Measurements from ENCODE around the gene GCLC. TPM values are rescaled to one million over a fixed set of nuclear protein-coding genes. Genes with fewer than 3 reads are reported as not detected.
"Not testable (repeated sequence)": the region's sequence is repeated elsewhere in the genome, so short reads cannot be mapped to it uniquely, and the experiment has no call there.

The GCLC gene
- total and polyA plus RNA-seq, 10 of the 15 experiments (the other 5 are each of a cell fraction or from before 2014, with no cell fraction given): 6.5 to 23.6 (median 12.5) TPM

GRCh38 chr6:53573299-53573698 is 28.4 kb upstream of the GCLC start:
- no peak for DNase-seq (ENCODE audit: low read depth, low spot score)
- POLR2A ChIA-PET: no interaction called here
- no peak overlapping the region for H2AFZ ChIP-seq (ENCODE audit: control insufficient read depth, low read depth, low read length)
- H4K20me1 ChIP-seq (ENCODE audit: control insufficient read depth, insufficient read depth): no peaks in the 10 kb centered on the region
- H3K4me3 ChIP-seq: no peak overlapping the region
- SMC1A ChIA-PET (ENCODE audit: uncharacterized antibody, unreplicated experiment): interaction anchor here (1.4 kb wide), 1 partner anchor 80 kb away, joined by 3 read pairs; no protein-coding TSS in a partner anchor
- no peaks in the 10 kb centered on the region for H3K27me3 ChIP-seq (replicated peaks in 1 of 2; ENCODE audit: control insufficient read depth in 2 of 2, insufficient read depth in 2 of 2, low read length in 1 of 2)
- RAD21 ChIA-PET (ENCODE audit: unreplicated experiment): no interaction called here
- TF ChIP-seq ZSCAN29 (IDR thresholded peaks at IDR 0.05) (no peak), HDGF (IDR thresholded peaks at IDR 0.05) (no peak), BHLHE40 (IDR thresholded peaks at IDR 0.05; ENCODE audit: borderline replicate concordance in 1 of 2, low read depth in 2 of 2, low read length in 1 of 2) (no peak), ATF3 (IDR thresholded peaks at IDR 0.05; ENCODE audit: borderline replicate concordance, extremely low read depth, low read depth, low read length) (no peak)
- FAIRE-seq: no peak
- ATAC-seq: no peak
- no peaks in the 10 kb centered on the region for H3K4me1 ChIP-seq (ENCODE audit: control insufficient read depth, insufficient read depth, low read length)
- H3K36me3 ChIP-seq (ENCODE audit: control insufficient read depth in 2 of 2, insufficient read depth in 2 of 2, low read length in 1 of 2): no peaks in the 10 kb centered on the region
- no peak overlapping the region for H3K9ac ChIP-seq (ENCODE audit: control insufficient read depth, insufficient read depth, low read length)
- in situ Hi-C loops (cut with MboI): no loop called here
- intact Hi-C loops (cut with micrococcal nuclease; ENCODE audit: unreplicated experiment): no loop called here
- CTCF ChIA-PET: no interaction called here
- 56% methylated on average over 13 of the region's 14 CpGs for WGBS (ENCODE audit: insufficient coverage, insufficient replicate concordance, low lambda C conversion rate, missing lambda C conversion rate)
- BruUV-seq (replicated peaks): no TSS peak
- no peak overlapping the region for H3K4me2 ChIP-seq (ENCODE audit: control insufficient read depth, insufficient read depth)
- no peaks in the 10 kb centered on the region for H3K79me2 ChIP-seq (ENCODE audit: control insufficient read depth, insufficient read depth, low read length)
- H3K9me3 ChIP-seq (replicated peaks; ENCODE audit: control insufficient read depth, insufficient read depth, low read length): no peaks in the 10 kb centered on the region
- H3K27ac ChIP-seq (ENCODE audit: control insufficient read depth, insufficient read depth): no peak overlapping the region

GRCh38 chr6:53572379-53572778 is 27.5 kb upstream of the GCLC start:
- H3K27me3 ChIP-seq (replicated peaks in 1 of 2; ENCODE audit: control insufficient read depth in 2 of 2, insufficient read depth in 2 of 2, low read length in 1 of 2); intact Hi-C loops (cut with micrococcal nuclease; ENCODE audit: unreplicated experiment); H3K79me2 ChIP-seq (ENCODE audit: control insufficient read depth, insufficient read depth, low read length); in situ Hi-C loops (cut with MboI); CTCF ChIA-PET; H3K4me2 ChIP-seq (ENCODE audit: control insufficient read depth, insufficient read depth); H3K36me3 ChIP-seq (ENCODE audit: control insufficient read depth in 2 of 2, insufficient read depth in 2 of 2, low read length in 1 of 2); FAIRE-seq; DNase-seq (ENCODE audit: low read depth, low spot score); BruUV-seq (replicated peaks); H4K20me1 ChIP-seq (ENCODE audit: control insufficient read depth, insufficient read depth); SMC1A ChIA-PET (ENCODE audit: uncharacterized antibody, unreplicated experiment); H3K9ac ChIP-seq (ENCODE audit: control insufficient read depth, insufficient read depth, low read length); H3K9me3 ChIP-seq (replicated peaks; ENCODE audit: control insufficient read depth, insufficient read depth, low read length); ATAC-seq; H3K27ac ChIP-seq (ENCODE audit: control insufficient read depth, insufficient read depth); H3K4me3 ChIP-seq; RAD21 ChIA-PET (ENCODE audit: unreplicated experiment); H2AFZ ChIP-seq (ENCODE audit: control insufficient read depth, low read depth, low read length); H3K4me1 ChIP-seq (ENCODE audit: control insufficient read depth, insufficient read depth, low read length); POLR2A ChIA-PET: not testable (repeated sequence)
- WGBS (ENCODE audit: insufficient coverage, insufficient replicate concordance, low lambda C conversion rate, missing lambda C conversion rate): 66% methylated on average over 3 of the region's 3 CpGs

Measured in GM12878 (cell line).